MM.1S (cell line): ENCODE data around the gene LRRC3B.

Experiments
- DNase-seq: peaks from one replicate; pipeline ENCODE4 v3.0.0-alpha.2; 2015
- H2AFZ ChIP-seq: fragments of 300-600 bp; sonication (generic); 2 replicates; pipeline ENCODE4 v1.6.0; 2016; ENCODE audit warnings: antibody characterized with exemption, low read length
- H3F3A ChIP-seq: fragments of 300-600 bp; sonication (generic); 2 replicates; pipeline ENCODE4 v1.6.1; 2016; ENCODE audit warnings: mild to moderate bottlenecking, antibody characterized with exemption, low read length, moderate library complexity, mixed read lengths; ENCODE audit not compliant: insufficient read depth
- H3K27ac ChIP-seq: fragments of 300-600 bp; sonication (generic); 2 replicates; pipeline ENCODE4 v1.5.1; 2016; ENCODE audit warnings: mild to moderate bottlenecking, low read length
- H3K27me3 ChIP-seq: fragments of 300-600 bp; sonication (generic); replicated peaks from 2 replicates; pipeline ENCODE4 v1.6.0; 2016; ENCODE audit warnings: low read length; ENCODE audit not compliant: insufficient read depth
- H3K36me3 ChIP-seq: fragments of 300-600 bp; sonication (generic); replicated peaks from 2 replicates; pipeline ENCODE4 v1.6.1; 2016; ENCODE audit warnings: mild to moderate bottlenecking, low read length, mixed read lengths; ENCODE audit not compliant: insufficient read depth
- H3K4me1 ChIP-seq: fragments of 300-600 bp; sonication (generic); 2 replicates; pipeline ENCODE4 v1.6.1; 2016; ENCODE audit warnings: low read length, mixed read lengths
- H3K4me2 ChIP-seq: fragments of 300-600 bp; sonication (generic); 2 replicates; pipeline ENCODE4 v1.6.0; 2016; ENCODE audit warnings: low read depth, low read length
- H3K4me3 ChIP-seq: fragments of 300-600 bp; sonication (generic); 2 replicates; pipeline ENCODE4 v1.5.1; 2016; ENCODE audit warnings: low read length, mixed read lengths
- H3K79me2 ChIP-seq: fragments of 300-600 bp; sonication (generic); 2 replicates; pipeline ENCODE4 v1.6.1; 2016; ENCODE audit warnings: mixed run types, low read length, mixed read lengths
- H3K9ac ChIP-seq: fragments of 300-600 bp; sonication (generic); 2 replicates; pipeline ENCODE4 v1.6.1; 2016; ENCODE audit warnings: low read length, mixed read lengths
- H3K9me2 ChIP-seq: fragments of 300-600 bp; sonication (generic); replicated peaks from 2 replicates; pipeline ENCODE4 v1.6.1; 2016; ENCODE audit warnings: mild to moderate bottlenecking, low read length, mixed read lengths; ENCODE audit not compliant: insufficient read depth
- H3K9me3 ChIP-seq: fragments of 300-600 bp; sonication (generic); replicated peaks from 2 replicates; pipeline ENCODE4 v1.6.1; 2016; ENCODE audit warnings: mild to moderate bottlenecking, low read length, mixed read lengths; ENCODE audit not compliant: insufficient read depth
- H4K20me1 ChIP-seq: fragments of 300-600 bp; sonication (generic); 2 replicates; pipeline ENCODE4 v1.6.1; 2016; ENCODE audit warnings: mild to moderate bottlenecking, low read length, moderate library complexity, mixed read lengths; ENCODE audit not compliant: insufficient read depth
- EZH2 ChIP-seq: fragments of 300-600 bp; sonication (generic); optimal IDR thresholded peaks from 2 replicates; pipeline ENCODE3; 2017; ENCODE audit warnings: low read depth, mild to moderate bottlenecking, antibody characterized with exemption, low read length, mixed read lengths
- EZH2phosphoT487 ChIP-seq: fragments of 300-600 bp; sonication (generic); IDR thresholded peaks from 2 replicates; pipeline ENCODE4 v1.6.1; 2018; ENCODE audit warnings: antibody characterized with exemption, low read length
- TF ChIP-seq, protein P1 (sequence below): fragments of 300-600 bp; sonication (generic); IDR thresholded peaks from 2 replicates; pipeline ENCODE4 v1.5.1; 2016; ENCODE audit warnings: antibody characterized with exemption, low read length, mixed read lengths

LRRC3B gene

DNA sequence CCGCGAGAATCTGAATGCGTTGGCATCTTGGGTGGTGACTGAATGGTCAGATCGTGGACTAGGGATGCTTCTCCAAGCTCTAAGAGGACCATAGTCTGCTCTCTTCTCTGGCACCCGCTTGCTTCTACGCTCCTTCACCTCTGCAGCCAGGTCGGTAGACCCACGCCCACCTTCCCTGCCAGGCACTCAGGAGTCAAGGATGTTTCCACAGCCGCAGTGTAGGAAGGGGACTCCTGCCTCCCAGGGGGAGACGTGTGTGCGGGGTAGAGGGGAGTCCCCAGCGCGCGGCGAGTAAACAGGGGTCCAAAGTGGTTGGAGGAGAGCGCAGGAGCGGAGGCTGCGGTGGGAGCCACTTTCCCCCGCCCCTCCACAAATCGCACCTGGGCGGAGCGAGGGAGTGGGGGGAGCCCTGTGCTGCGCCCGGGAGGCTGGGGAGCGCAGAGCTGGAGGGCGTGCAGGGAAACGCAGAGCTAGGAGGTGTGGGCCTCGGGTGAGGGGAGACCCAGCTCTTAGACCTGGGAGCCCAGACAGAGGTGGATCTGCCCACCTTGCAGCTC is 1.7 kb downstream of the LRRC3B start:
- no peak for TF ChIP-seq EZH2phosphoT487
- TF ChIP-seq, protein P1, sequence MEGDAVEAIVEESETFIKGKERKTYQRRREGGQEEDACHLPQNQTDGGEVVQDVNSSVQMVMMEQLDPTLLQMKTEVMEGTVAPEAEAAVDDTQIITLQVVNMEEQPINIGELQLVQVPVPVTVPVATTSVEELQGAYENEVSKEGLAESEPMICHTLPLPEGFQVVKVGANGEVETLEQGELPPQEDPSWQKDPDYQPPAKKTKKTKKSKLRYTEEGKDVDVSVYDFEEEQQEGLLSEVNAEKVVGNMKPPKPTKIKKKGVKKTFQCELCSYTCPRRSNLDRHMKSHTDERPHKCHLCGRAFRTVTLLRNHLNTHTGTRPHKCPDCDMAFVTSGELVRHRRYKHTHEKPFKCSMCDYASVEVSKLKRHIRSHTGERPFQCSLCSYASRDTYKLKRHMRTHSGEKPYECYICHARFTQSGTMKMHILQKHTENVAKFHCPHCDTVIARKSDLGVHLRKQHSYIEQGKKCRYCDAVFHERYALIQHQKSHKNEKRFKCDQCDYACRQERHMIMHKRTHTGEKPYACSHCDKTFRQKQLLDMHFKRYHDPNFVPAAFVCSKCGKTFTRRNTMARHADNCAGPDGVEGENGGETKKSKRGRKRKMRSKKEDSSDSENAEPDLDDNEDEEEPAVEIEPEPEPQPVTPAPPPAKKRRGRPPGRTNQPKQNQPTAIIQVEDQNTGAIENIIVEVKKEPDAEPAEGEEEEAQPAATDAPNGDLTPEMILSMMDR: no peak
- TF ChIP-seq EZH2: no peak
- no peak overlapping the region for H3K4me3 ChIP-seq
- no peak overlapping the region for H3K27ac ChIP-seq
- H4K20me1 ChIP-seq: no peaks in the 10 kb centered on the region
- H2AFZ ChIP-seq: no peak overlapping the region
- H3K9me3 ChIP-seq: no peaks in the 10 kb centered on the region
- H3K27me3 ChIP-seq: 0 out of 2 replicates have a peak, but pooled peaks cover 4% of the 10 kb centered on the region
- no peaks in the 10 kb centered on the region for H3K4me1 ChIP-seq
- no peaks in the 10 kb centered on the region for H3K79me2 ChIP-seq
- DNase-seq: no peak
- H3K36me3 ChIP-seq: no peaks in the 10 kb centered on the region
- H3K9me2 ChIP-seq: no peaks in the 10 kb centered on the region
- no peak overlapping the region for H3K9ac ChIP-seq
- no peak overlapping the region for H3K4me2 ChIP-seq
- H3F3A ChIP-seq: no peaks in the 10 kb centered on the region

DNA sequence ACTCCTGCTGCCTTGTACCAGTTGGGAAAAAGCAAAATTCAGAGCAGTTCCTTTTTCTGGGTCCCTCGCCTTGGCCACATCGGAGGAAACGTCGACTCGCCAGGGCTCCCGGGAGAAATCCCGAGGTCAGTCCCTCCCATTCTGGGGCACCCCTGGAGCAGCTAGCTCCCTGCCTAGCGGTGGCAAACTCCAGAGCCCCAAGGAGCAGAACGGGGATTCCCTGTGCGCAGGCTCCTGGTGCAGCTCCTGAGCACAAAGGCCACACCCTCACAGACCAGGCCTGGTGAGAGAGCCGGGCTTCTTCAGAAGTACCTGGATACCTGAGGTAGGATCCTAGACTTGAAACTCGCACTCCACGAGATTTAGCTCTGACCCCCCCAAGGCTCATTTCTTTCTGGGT is 2.6 kb downstream of the LRRC3B start:
- 0 out of 2 replicates have a peak, but pooled peaks cover 4% of the 10 kb centered on the region for H3K27me3 ChIP-seq
- no peaks in the 10 kb centered on the region for H3K4me1 ChIP-seq
- H3K9ac ChIP-seq: no peak overlapping the region

DNA sequence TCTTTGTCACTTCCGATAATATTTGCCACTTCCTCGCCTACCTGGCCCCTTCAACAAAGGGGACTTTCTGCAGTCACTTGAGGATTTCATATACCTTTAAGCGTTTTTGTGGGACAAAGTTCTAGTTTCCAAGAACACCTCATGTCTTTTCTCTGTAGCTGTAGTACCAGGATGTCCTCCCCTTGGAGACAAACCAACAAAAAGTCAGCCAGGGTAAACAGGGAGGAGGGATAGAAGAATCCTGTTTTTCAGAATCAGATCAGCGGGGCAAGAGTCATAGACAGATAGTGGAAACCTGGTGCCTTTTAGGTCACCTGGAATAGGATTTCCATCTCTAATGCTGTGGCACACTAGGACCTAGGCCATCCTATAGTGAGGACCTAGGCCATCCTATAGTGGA is 4.5 kb downstream of the LRRC3B start:
- TF ChIP-seq, protein P1: no peak
- TF ChIP-seq EZH2 (no peak), EZH2phosphoT487 (no peak)

More for the DNA sequence above, 2.6 kb downstream of the LRRC3B start:
- TF ChIP-seq EZH2 (no peak), EZH2phosphoT487 (no peak)
- TF ChIP-seq, protein P1: no peak
- DNase-seq: no peak
- Histone ChIP-seq H4K20me1 (no peaks in the 10 kb centered on the region), H3K4me3 (no peak overlapping the region), H3K9me3 (no peaks in the 10 kb centered on the region), H3K79me2 (no peaks in the 10 kb centered on the region), H3K4me2 (no peak overlapping the region), H2AFZ (no peak overlapping the region), H3K36me3 (no peaks in the 10 kb centered on the region), H3F3A (no peaks in the 10 kb centered on the region), H3K9me2 (no peaks in the 10 kb centered on the region), H3K27ac (no peak overlapping the region)

More for the DNA sequence above, 4.5 kb downstream of the LRRC3B start:
- no peaks in the 10 kb centered on the region for H3F3A ChIP-seq
- no peak overlapping the region for H3K9ac ChIP-seq
- H4K20me1 ChIP-seq: no peaks in the 10 kb centered on the region
- no peaks in the 10 kb centered on the region for H3K79me2 ChIP-seq
- no peaks in the 10 kb centered on the region for H3K36me3 ChIP-seq
- no peak overlapping the region for H3K27ac ChIP-seq
- DNase-seq: no peak
- no peaks in the 10 kb centered on the region for H3K9me3 ChIP-seq
- H3K4me3 ChIP-seq: no peak overlapping the region
- H3K9me2 ChIP-seq: no peaks in the 10 kb centered on the region
- no peaks in the 10 kb centered on the region for H3K4me1 ChIP-seq
- H2AFZ ChIP-seq: no peak overlapping the region
- no peak overlapping the region for H3K4me2 ChIP-seq
- 0 out of 2 replicates have a peak, but pooled peaks cover 4% of the 10 kb centered on the region for H3K27me3 ChIP-seq
